ENCODE results near the gene ATG9B.
A peak's percentile ranks its signal among the peaks of the same experiment; 100 is the strongest.

The ATG9B gene

GRCh38 chr7:151010037-151010306 is 14.3 kb downstream of the ATG9B start:
- Histone ChIP-seq H3K4me1 (peaks cover 14% of the 10 kb centered on the region), H3K9me3 (no peaks in the 10 kb centered on the region), H3K36me3 (no peaks in the 10 kb centered on the region), H3K27me3 (no peaks in the 10 kb centered on the region), H3K4me3 (ENCODE audit: low read depth, low read length) (no peak overlapping the region)
- DNase-seq, result no peak
- no peak for TF ChIP-seq CTCF (IDR thresholded peaks at IDR 0.05; ENCODE audit: low read depth, low read length)

- no peak overlapping the region for H3K4me3 ChIP-seq (ENCODE audit: low read depth, low read length)
- DNase-seq, result no peak
- no peaks in the 10 kb centered on the region for H3K36me3 ChIP-seq
- H3K27me3 ChIP-seq, result no peaks in the 10 kb centered on the region
- peaks cover 14% of the 10 kb centered on the region for H3K4me1 ChIP-seq
- no peaks in the 10 kb centered on the region for H3K9me3 ChIP-seq
- no peak for TF ChIP-seq CTCF (IDR thresholded peaks at IDR 0.05; ENCODE audit: low read depth, low read length)
These were observed 14.8 kb downstream of the ATG9B start for GRCh38 chr7:151009327-151010036.

GRCh38 chr7:151008511-151009323 is 15.6 kb downstream of the ATG9B start:
- no peak overlapping the region for H3K4me3 ChIP-seq (ENCODE audit: low read depth, low read length)
- peak; percentile 49 for DNase-seq
- H3K36me3 ChIP-seq, result no peaks in the 10 kb centered on the region
- no peaks in the 10 kb centered on the region for H3K9me3 ChIP-seq
- no peaks in the 10 kb centered on the region for H3K27me3 ChIP-seq
- peaks cover 11% of the 10 kb centered on the region for H3K4me1 ChIP-seq
- peak; percentile 36 for TF ChIP-seq CTCF (IDR thresholded peaks at IDR 0.05; ENCODE audit: low read depth, low read length)

DNA sequence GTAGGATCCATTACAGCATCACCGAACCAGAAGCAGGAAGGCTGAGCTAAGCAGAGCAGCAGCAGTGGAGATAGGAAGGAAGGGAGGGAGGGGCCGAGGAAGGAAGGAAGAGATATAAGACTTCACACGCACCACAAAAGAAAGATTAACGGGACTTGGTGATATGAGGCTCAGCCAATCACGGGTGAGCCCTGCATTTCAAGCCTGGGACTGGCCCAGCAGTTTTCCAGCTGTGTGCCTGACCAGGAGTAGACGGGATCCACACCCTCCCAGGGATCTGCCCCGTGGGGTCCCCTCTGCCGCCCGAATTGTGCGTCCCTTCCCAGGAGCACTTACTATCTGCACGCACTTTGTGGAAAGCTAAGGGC is 16.2 kb downstream of the ATG9B start:
- Histone ChIP-seq H3K27me3 (no peaks in the 10 kb centered on the region), H3K36me3 (no peaks in the 10 kb centered on the region), H3K9me3 (no peaks in the 10 kb centered on the region), H3K4me3 (ENCODE audit: low read depth, low read length) (no peak overlapping the region), H3K4me1 (peaks cover 11% of the 10 kb centered on the region)
- TF ChIP-seq CTCF (IDR thresholded peaks at IDR 0.05; ENCODE audit: low read depth, low read length), result no peak
- DNase-seq, result no peak

DNA sequence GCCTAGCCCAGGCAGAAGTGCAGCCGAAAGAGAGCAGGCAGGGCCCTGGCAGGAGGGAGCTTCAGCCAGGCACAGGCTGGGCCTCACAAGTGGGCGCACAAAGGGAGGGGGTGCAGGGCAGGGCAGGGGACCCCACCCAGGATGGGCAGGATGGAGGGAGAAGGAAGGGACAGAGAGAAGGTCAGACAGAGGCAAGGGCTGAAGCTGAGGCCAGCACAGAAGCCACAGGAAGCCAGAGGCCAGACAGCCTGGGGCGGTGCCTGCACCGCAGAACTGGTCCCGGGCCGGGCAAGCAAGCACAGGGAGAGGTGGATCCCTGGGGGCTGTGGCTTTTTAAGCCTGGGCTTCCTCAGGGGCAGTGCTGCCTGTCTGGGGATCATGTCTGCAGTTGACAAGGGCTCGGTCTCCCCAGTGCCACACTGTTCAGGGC is 16.8 kb downstream of the ATG9B start:
- Histone ChIP-seq H3K9me3 (no peaks in the 10 kb centered on the region), H3K36me3 (no peaks in the 10 kb centered on the region), H3K4me1 (peaks cover 11% of the 10 kb centered on the region), H3K4me3 (ENCODE audit: low read depth, low read length) (no peak overlapping the region), H3K27me3 (no peaks in the 10 kb centered on the region)
- DNase-seq, result peak; percentile 63
- TF ChIP-seq CTCF (IDR thresholded peaks at IDR 0.05; ENCODE audit: low read depth, low read length), result no peak

Measured in BE2C (cell line).